Right renal pelvis (tissue), 4 donors: ENCODE results near the gene ANXA6. TPM values are rescaled to one million over a fixed set of nuclear protein-coding genes. Genes with fewer than 3 reads are reported as not detected.
A peak's percentile ranks its signal among the peaks of the same experiment; 100 is the strongest.

Experiments
- DNase-seq, 4 donors: peaks; one replicate each; pipeline ENCODE4 v3.0.0-alpha.2; 2013; ENCODE audit warnings: low read depth in 4 of 4, low spot score in 3 of 4, missing footprints in 1 of 4
- polyA plus RNA-seq, 4 donors: library from polyadenylated mRNA; unstranded; fragments of 120-200 nt; gene quantifications; one replicate each; pipeline ENCODE4 v1.2.1, GENCODE V29; 2013; ENCODE audit not compliant: insufficient read length in 4 of 4

ANXA6 gene
- polyA plus RNA-seq, 4 donors, result 135 to 151 (median 140) TPM

DNA sequence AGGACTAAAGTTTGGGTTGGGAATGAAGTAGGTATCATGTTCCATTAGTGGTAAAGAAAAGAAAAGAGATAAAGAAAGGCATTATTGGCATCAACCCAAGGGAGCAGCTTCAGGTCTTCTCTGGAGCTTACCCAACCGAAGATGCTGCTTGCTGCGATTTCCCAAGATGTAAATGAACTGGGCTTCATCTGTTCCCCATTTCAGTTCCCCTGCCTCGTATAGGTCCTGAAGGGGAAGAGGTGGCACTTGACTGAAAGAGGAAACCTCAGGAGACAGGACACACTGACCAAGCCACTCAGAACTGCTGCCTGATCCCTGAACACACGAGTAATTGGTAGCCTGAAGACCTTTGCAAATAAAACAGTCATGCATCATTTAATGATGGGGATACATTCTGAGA is 24.6 kb downstream of the ANXA6 start:
- no peak for DNase-seq

DNA sequence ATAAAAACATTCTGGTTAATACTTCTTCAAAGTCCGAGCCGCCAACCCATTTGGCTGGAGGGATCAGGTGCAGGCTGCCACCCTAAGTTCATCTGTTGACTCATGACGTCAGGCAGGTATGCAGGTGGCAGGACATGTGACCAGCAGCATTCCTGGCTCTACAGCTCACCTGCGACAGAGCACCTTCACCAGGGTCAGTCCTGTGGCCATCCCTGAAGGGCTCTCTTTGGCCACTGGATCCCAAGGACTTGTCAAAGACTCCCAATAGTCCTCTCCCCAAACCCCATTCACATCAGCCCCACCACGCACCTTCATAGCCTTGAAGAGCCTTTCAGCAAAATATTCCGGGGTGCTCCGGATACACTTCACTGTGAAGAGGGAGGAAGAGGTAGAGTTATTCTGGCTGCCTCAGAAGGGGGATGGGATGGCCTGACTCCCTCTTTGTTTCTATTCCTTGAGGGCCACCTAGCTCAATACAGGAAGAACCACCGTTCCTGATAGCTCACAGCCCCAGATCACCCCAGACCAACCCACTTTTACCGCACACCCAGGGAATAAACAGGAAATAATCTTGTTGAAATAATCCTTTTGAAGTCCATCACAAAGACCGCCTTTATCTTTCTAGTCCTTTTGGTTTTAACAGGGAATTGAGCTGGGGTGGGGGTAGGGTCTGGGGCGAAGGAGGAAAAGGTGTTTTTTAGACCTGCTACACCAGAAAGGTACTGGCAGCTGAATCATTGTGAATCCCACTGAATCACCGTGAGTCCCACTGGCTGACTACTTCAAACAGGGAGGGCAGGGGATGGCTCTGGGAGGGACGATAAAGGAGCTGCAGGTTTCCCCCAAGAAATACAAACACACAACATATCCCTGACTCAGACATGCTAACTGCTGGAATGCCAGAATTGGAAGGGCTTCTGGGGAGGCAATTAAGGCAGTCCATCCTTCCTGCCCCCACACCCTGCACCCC is 26.4 kb downstream of the ANXA6 start:
- DNase-seq, result no peak

DNA sequence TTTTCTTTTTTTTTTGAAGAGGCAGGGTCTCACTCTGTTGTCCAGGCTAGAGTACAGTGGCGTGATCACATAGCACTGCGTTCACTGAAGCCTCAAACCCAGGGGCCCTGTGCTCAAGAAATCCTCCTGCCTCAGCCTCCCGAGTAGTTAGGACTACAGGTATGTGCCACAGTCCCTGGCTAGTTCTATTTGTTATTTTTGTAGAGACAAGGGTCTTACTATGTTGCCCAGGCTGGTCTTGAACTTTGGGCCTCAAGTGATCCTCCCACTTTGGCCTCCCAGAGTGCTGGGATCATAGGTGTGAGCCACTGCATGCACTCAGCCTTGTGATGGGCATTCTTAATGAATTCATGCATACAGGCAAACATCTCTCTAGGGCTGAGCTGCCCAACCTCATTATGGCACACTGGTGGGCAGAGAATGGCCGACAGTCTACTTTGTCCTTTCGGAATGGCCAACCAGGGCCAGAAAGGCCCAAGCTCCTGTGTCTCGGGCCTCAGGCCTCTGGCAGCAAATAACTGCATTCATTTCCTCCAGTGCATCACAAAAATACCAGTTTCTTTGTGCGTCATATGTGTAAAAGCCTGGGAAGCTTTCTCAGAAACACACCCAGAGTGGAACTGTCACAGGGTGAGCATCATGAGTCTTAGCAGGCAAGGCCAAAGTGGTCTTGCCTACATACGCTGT is 27.2 kb downstream of the ANXA6 start:
- no peak for DNase-seq

DNA sequence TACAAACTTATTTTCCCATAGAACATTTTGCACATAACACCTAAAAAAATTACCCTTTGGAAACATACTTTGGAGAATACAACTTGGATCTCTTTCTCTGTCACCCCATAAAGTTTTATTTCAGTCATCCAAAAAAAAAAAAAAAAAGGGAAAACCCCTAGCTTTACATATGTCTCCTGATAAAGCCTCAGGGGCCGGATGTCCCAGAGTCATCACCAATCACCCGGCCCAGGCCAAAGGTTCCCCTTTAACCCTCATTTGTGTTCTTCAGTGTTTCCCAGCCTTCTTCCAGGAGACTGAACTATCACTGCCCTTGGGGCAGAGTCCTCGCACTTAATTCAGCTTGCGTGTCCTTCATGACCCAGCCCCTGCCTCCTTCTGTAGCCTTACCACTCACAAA is 28.8 kb downstream of the ANXA6 start:
- DNase-seq, result no peak

DNA sequence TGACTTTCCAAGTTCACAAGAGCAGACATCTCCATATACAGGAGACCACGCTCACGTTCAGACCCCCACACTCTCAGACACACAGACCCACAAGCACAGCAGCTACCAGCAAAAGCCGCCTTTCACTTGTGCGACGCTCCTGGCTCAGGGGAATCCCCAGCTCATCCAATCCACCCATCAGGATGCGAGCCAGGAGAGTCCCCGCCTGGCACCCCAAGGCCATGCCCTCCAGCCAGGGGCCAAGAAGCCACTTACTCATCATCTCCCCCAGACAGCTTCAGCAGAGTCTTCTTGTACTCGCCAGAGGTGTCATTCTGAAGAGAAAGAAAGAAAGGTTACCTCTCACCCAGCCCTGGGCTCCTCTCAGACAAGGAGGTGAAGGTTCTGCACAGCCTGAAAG is 29.7 kb downstream of the ANXA6 start:
- no peak for DNase-seq

DNA sequence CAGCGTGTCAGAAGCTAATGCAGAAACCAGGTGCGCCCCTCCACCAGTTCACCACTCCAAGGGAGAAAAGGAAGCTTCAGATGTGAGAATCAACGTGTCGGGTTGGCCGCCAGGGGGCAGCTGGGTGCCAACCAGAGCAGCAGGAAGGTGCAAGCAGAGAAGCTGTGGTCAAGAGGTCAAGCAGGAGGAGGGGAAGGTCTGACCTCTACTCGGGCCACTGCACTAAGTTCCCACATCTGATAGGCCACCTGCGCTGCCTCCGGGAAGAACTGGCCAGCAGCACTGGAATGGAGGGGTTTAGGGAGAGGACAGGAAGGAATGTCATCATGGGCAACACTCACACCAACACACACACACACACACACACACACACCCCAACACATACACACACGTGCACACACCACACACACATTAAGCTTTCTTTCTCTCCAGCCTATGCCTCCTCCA is 31.4 kb downstream of the ANXA6 start:
- DNase-seq, result peak in 3 of 4 donors; percentile 40 to 47 (median 43)

DNA sequence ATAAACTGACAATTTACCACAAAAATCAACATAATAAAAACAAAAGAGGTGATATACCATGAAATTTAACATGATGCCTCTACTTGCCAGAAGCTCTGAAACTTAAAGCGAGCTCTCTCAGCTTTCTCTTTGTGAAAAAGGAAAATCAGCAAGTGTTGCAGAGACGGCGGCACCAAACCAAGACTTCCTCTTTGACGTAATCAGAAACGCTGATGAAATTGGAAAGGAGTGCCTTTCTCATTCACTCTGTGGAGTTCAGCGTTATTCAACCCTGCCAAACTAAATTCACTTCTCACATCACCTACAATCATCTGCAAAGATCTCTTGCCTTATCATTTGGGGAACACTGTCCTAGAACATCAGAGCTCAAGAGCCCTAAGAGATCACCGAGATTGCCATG is 32.2 kb downstream of the ANXA6 start:
- no peak for DNase-seq

DNA sequence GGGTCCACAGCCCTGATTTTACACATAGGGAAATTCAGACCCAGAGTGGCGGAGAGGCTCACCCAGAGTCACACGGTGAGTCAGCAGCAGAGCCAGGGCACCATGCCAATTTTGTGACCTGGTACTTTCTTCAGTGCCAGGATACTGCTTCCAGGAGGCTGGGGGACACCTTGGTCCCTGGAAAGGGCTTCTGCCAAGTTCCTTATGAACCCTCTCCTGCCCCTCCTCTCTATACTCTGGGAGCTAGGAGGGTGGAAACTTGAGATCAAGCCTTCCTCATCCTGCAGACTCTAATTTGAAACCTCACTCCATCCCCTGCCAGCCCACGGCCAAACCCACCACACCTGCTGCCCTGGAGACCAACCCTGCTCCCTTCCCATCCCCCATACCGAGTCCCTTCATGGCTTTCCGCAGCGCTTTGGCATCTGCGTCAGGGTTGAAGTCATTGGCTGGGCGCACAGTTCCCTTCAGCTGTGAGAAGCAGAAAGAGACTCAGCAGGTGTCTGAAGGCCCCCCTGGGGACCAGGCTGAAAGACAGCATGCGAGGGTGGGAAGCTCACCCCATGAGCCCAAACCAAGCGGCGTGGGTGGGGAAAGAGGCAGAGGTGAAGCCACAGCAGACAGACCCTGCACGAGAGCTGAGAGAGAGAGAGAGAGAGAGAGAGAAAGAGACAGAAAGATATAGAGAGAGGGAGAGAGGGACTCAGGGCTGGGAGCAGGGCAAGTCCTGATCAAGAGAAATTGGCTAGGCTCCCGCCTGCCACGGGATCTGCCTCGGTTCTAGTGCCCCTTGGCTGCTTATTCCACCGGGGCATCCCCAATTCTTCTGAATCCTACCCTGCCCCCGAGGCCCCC is 33.5 kb downstream of the ANXA6 start:
- no peak for DNase-seq

DNA sequence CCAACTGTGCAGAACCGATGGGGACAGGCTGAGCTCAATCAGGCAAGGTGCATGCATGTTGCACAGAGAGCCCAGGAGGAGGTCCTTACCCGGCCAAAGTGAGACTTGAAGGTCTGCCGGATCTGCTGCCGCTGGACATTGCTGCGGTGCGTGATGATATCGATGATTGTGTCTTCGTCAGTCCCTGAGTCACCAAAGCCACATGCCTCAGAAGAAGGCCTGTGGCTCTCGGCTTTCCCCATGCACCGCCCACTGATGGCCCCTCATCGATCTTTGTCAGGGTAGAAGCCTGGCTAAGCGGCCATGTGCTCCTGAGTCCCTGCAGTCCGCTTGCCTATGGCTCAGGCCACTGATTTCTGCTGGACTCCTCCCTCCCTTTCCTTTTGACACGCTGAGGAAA is 34.8 kb downstream of the ANXA6 start:
- no peak for DNase-seq

DNA sequence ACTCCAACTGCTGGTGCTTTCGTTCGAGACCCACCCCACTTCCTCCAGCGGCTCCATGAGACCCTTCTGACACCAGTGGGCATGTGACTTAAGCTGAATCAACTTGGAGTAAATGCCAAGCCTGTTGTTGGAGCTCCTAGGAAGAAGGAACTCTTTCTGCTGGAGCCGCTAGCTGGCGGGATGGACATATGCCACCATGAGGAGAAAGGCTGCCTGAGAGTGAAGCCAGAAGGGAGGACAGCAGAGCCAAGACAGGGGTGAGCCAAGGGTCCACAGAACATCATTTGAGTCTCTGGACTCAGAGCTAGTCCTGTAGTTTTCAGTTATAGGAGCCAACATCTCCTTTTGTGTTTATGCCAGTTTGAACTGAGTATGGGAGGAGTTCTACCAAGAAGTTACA is 35.9 kb downstream of the ANXA6 start:
- no peak for DNase-seq

DNA sequence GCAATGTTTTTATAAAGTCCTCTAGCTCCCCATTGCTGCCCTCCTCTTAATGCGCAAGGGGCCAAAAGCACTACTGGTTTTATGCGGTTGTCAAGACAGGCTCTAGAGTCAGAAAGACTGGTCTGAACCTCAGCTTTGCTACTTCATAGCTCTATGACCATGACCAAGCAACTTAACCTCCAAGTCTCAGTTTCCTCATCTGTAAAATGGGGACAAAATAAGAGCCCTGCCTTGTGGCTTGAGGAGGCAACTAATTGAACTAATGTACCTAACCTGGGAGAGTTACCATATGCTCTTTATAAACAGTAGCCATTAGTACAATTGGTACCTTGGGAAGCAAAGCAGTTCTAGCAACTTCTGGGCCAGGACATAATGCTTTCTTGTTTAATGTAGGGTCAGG is 36.5 kb downstream of the ANXA6 start:
- no peak for DNase-seq

DNA sequence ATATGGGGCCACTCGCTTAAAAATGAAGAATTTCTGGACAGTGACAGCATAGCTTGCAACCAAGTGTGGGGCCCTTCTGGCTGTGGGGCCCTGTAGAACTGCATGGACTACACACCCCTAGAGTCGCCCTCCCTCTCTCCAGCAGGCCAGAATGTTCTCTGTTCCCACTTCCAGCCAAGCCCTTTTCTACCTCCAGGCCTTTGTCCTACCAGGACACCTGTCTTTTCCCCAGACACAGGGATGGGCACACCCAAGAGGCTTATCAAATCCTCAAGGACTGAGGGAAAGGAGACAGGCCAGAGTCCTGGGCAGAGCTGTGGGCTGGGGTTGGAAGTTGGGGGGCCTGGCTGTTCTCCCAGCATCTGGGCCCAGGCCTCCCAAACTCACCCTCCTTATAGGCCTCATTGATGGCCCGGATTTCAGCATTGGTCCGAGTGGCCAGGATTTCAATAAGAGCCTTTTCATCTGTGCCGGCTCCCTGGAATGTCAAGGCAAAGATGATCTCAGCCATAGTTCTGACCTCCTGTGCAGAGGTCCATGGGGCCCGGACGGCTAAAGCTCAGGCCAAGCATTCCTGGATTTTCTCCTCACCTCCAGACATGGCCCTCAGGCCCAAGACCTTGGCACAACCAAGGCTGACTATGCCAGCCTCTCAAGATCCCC is 38.5 kb downstream of the ANXA6 start:
- DNase-seq, result no peak

DNA sequence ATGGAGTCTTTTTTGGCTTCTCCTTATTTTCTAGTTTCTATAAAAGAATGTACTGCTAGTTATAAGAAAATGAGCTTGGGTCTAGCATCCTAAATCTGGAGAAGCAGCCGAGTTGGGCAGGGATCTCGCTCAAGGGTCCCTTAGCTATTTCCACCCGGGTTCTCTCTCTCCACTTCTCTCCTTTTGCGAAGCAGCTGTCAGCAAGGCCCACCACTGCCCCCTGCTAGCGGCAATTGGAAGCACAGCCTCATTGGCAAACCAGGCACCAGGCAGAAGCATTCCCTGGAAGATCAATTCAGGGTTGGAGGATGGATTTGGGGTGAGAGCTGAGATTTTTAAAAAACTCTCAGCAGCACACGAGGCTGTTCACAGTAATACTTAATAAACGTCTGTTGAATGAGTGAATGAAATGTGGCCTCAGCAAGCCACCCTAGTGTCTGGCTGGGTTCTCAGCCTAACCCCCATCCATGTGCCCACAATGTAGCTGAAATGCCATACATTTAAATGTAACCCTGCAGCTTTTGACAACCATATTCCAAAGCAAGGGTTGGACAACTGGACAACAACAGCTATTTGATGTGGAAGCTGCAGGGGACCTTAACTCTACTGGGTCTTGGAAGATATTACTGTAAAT is 42.2 kb downstream of the ANXA6 start:
- DNase-seq, result peak in 1 of 4 donors; percentile 35

DNA sequence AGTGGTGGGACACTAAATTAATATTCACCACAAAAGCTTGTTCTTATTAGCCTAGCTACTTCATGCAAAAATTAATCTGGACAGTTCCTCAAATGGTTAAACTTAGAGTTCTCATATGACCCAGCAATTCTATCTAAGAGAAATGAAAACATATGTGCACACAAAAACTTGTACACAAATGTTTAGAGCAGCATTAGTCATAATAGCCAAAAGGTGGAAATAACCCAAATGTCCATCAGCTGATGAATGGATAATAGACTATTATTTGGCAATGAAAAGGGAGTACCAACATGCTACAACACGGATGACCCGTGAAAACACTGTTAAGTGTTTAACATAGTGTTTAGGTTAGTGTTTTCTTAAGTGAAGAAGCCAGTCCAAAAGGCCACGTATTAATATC is 43.9 kb downstream of the ANXA6 start:
- DNase-seq, result no peak

DNA sequence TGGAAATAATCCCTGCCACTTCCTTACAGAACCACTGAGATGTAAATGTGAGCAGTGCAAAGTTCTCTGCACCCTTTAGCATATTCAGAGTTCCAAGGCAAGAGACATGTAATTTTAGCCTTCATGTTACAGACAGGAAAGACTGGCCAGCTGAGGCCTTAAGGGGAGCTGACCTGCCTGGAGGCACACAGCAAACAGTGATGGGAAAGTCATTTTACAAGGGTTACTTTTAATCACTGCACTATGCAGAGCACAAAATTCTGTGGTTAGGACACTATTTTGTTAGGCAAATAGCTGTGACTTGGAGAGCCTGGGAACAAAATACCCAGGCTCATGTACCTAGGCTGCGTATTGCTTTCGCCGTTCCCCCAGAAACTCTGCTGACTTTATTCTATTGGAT is 46.6 kb downstream of the ANXA6 start:
- DNase-seq, result no peak

DNA sequence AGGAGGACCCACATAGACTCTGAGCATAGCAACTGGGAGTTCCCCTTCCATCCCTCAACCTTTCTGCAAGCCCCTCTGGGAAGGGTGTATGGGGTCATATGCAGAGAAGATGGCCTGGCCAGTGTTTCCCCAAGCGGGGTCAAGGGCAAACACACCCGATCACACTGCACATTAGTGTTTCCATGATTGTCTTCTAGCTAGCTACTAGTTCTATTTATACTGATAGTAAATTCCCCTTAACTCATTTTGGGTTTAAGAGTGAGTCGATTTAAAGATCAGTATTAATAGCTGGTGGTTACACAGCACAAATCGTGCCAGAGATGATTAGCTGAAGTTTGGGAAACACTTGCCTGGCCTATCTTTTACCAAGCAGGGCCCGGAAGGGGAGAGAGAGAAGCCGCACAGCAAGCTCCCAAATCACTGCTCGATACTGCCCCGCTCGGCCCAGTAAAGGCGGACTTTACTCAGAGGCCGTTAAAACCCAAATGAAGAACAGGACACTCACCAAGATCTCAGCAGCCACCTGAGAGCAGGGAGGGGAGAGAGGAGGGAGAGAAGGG is 47.4 kb downstream of the ANXA6 start:
- no peak for DNase-seq

DNA sequence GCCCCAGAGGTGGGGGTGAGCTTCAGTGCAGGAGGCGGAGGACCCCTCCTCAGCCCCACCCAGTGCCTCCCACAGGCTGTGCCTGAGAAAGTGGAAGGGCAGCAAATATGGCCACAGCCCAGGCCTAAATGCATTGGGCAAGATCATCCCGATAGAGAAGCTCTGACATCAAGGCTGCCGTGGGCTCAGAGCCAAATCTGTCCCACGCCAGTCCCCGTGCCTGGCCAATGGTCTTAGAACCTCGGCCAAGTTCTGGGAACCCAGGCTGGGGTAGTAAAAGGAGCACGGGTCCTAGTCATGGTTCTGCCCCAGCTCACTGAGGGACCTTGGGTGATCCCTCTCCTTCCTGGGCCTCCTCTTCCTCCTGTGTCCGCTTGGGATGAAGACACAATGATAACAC is 49.0 kb downstream of the ANXA6 start:
- DNase-seq, result no peak

DNA sequence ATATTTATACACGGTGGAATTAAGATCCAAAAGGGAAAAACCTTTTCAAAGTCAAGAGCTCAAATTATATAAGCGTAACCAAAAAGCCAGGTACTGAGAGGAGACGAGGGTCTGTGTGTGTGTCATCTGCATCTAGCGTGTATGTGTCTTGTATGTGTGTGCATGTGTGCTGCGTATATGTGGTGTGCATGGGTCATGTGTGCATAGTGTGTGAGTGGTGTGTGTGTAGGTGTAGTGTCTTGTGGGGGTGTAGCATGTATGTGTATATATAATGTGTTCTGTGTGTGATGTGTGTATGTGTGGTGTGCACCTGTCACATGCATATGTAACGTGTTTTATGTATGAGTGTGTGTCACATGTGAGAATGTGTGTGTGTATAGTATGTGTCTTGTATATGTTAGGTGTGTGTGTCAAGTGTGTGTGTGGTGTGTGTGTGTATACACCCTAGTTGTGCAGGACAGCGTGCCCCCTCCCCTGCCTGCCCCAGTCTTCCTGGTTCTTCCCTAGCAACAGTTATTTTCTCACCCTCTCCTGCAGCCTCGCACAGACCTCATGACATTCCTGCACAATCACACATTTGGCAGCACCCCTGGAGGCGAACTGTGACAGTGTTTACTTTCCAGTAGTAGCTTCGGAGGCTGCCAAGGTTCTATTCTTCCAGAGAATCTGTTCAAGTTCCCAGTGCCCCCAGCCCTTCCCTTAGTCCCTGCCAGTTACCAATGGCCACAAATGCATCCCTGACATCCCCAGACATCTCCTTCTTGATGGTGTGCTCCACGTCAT is 49.6 kb downstream of the ANXA6 start:
- DNase-seq, result no peak

DNA sequence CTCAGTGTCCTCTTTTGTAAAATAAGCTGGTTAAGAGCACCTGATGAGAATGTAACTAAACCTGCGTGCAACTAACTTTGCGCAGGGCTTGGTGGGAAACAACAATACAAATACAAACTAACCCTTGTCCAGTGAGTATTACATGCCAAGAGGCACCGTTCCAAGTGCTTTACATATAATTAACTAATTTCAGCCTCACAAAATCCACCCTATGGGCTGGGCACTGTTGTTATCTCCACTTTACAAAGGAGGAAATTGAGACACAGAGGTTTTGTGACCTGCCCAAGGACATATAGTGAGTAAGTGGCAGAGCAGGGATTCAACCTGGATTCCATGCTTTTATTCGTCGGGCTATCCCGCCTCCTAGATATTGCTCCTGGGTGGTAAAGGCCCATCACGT is 50.5 kb downstream of the ANXA6 start:
- no peak for DNase-seq
